Upper lobe of left lung (tissue), 6 donors: ENCODE data around the gene PRKCE. TPM values are rescaled to one million over a fixed set of nuclear protein-coding genes. Genes with fewer than 3 reads are reported as not detected.
A peak's percentile ranks its signal among the peaks of the same experiment; 100 is the strongest.

Source experiments
- ATAC-seq, 2 donors: fragments of 200-7000 bp; cut with Tn5 transposase; one replicate each; pipeline ENCODE4 v1.9.1; 2022; ENCODE audit warnings: mild to moderate bottlenecking in 2 of 2, moderate library complexity in 2 of 2; ENCODE audit not compliant: low FRiP score in 2 of 2
- DNase-seq, 2 donors: peaks; one replicate each; pipeline ENCODE4 v3.0.0-alpha.2; 2019 to 2020
- H3K27ac ChIP-seq, 4 donors: fragments of 200-600 bp; sonication (generic); one replicate each; pipeline ENCODE4 v1.5.1; 2016 to 2019
- H3K27me3 ChIP-seq, 4 donors: fragments of 200-600 bp; sonication (generic); one replicate each; pipeline ENCODE4 v1.5.1; 2017 to 2019
- H3K36me3 ChIP-seq, 4 donors: fragments of 200-600 bp; sonication (generic); one replicate each; pipeline ENCODE4 v1.5.1; 2016 to 2019
- H3K4me1 ChIP-seq, 4 donors: fragments of 200-600 bp; sonication (generic); one replicate each; pipeline ENCODE4 v1.5.1; 2018 to 2019
- H3K4me3 ChIP-seq, 4 donors: fragments of 200-600 bp; sonication (generic); one replicate each; pipeline ENCODE4 v1.5.1; 2017 to 2019; ENCODE audit warnings: mild to moderate bottlenecking in 2 of 4, moderate library complexity in 1 of 4
- H3K9me3 ChIP-seq, 4 donors: fragments of 200-600 bp; sonication (generic); one replicate each; pipeline ENCODE4 v1.5.1; 2018 to 2019
- EP300 ChIP-seq, 4 donors: sonication (generic); formaldehyde crosslinking; IDR thresholded peaks; one replicate each; pipeline ENCODE4 v1.5.1; 2017; ENCODE audit warnings: antibody characterized with exemption in 4 of 4, control low read depth in 2 of 4
- POLR2A ChIP-seq, 4 donors: fragments of 450-650 bp; IDR thresholded peaks; one replicate each; pipeline ENCODE4 v1.5.1; 2016 to 2017; ENCODE audit warnings: antibody characterized with exemption in 4 of 4, mild to moderate bottlenecking in 2 of 4
- POLR2AphosphoS5 ChIP-seq, 2 donors: sonication (generic); formaldehyde crosslinking; IDR thresholded peaks; one replicate each; pipeline ENCODE4 v1.5.1; 2017; ENCODE audit warnings: antibody characterized with exemption in 2 of 2
- WGBS, 2 donors: methylation state at CpG; one replicate each; pipeline ENCODE4 v1.1.5; 2017 to 2018; 5-methylcytosine and 5-hydroxymethylcytosine counted together
- total RNA-seq, 6 donors: library from RNA; depleted of rRNA in 4 of 6; stranded (reverse); fragments of >200 nt in 4 of 6; gene quantifications; one replicate each; pipeline versions ENCODE4 v1.1.0 to v1.2.1, GENCODE V29; 2016 to 2021
- TF ChIP-seq, protein P1 (sequence below), 6 experiments: fragments of 450-650 bp in 4 of 6; fragments of 200-600 bp in 2 of 6; sonication (generic) in 2 of 6; IDR thresholded peaks; one replicate each; pipeline ENCODE4 v1.5.1; 2016 to 2019; ENCODE audit warnings: antibody characterized with exemption in 6 of 6
- donor health status: DM: no; HTN: no; CAD: no; lungs with moderate emphysema.
- donor health status: DM: no; HTN: yes; CAD: no; lungs with severe emphysema.

PRKCE gene
- total RNA-seq, 6 donors from 2014 or later, result 54.9 to 124 (median 75.6) TPM

DNA sequence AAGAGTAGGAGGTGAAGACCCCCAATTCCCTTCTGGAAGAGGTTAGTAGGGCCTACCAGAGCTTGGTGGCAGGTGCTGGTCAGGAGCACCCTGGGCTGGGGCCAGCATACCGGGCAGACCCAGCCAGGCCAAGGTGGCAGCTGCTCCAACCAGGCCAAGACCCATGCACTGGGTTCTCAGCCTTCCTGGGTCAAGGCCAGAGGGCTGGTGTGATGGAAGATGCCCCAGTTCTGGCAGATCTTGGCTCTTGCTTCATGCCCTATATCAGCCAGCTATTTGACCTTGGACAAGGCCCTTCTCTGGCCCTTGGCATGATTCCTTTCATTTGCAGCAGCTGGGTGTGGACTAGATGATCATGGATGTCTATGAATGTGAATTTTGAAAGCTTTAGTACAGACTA is 57.7 kb downstream of the PRKCE start:
- WGBS, 2 donors, result 80 to 100% methylated on average over 1 of the region's 1 CpG
- Histone ChIP-seq H3K4me1 (peaks cover 0 to 7% (median 3%) of the 10 kb centered on the region in 4 donors), H3K27ac (no peak overlapping the region), H3K9me3 (no peaks in the 10 kb centered on the region), H3K36me3 (peaks cover 0 to 4% (median 0%) of the 10 kb centered on the region in 4 donors), H3K27me3 (no peaks in the 10 kb centered on the region), H3K4me3 (no peak overlapping the region)
- ATAC-seq (peak in 1 of 2 donors; percentile 28), DNase-seq (peak in 1 of 2 donors; percentile 34)
- TF ChIP-seq POLR2AphosphoS5 (IDR thresholded peaks at IDR 0.05) (no peak), POLR2A (IDR thresholded peaks at IDR 0.05) (no peak), EP300 (IDR thresholded peaks at IDR 0.05) (no peak)
- TF ChIP-seq, protein P1, sequence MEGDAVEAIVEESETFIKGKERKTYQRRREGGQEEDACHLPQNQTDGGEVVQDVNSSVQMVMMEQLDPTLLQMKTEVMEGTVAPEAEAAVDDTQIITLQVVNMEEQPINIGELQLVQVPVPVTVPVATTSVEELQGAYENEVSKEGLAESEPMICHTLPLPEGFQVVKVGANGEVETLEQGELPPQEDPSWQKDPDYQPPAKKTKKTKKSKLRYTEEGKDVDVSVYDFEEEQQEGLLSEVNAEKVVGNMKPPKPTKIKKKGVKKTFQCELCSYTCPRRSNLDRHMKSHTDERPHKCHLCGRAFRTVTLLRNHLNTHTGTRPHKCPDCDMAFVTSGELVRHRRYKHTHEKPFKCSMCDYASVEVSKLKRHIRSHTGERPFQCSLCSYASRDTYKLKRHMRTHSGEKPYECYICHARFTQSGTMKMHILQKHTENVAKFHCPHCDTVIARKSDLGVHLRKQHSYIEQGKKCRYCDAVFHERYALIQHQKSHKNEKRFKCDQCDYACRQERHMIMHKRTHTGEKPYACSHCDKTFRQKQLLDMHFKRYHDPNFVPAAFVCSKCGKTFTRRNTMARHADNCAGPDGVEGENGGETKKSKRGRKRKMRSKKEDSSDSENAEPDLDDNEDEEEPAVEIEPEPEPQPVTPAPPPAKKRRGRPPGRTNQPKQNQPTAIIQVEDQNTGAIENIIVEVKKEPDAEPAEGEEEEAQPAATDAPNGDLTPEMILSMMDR (IDR thresholded peaks at IDR 0.05), result no peak

GRCh38 chr2:45710468-45710867 is 59.0 kb downstream of the PRKCE start:
- Histone ChIP-seq H3K9me3 (no peaks in the 10 kb centered on the region), H3K27me3 (no peaks in the 10 kb centered on the region), H3K4me1 (peaks cover 0 to 6% (median 3%) of the 10 kb centered on the region in 4 donors), H3K36me3 (peaks cover 0 to 4% (median 0%) of the 10 kb centered on the region in 4 donors), H3K27ac (no peak overlapping the region), H3K4me3 (no peak overlapping the region)
- ATAC-seq (no peak), DNase-seq (no peak)
- 94 to 98% methylated on average over 3 of the region's 3 CpGs for WGBS, 2 donors
- TF ChIP-seq POLR2AphosphoS5 (IDR thresholded peaks at IDR 0.05) (no peak), EP300 (IDR thresholded peaks at IDR 0.05) (no peak), POLR2A (IDR thresholded peaks at IDR 0.05) (no peak)
- TF ChIP-seq, protein P1 (IDR thresholded peaks at IDR 0.05), result no peak

DNA sequence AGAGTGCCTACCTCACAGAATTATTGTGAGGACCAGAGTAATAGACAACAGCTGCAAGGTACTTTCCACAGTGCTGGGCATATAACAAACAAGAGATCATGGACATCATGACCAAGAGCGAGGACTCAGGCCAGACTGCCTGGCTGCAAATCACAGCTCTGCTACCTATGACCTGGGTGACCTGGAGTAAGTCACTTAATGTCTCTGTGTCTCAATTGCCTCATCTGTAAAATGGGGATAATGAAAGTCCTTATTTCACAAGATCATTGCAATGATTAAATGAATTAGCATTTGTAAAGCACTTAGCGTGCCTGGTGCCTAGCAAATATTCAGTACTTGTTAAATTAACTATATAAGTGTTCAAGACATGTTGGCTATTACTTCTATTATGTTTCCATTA is 59.7 kb downstream of the PRKCE start:
- no peaks in the 10 kb centered on the region for H3K9me3 ChIP-seq
- no peak overlapping the region for H3K27ac ChIP-seq
- 95 to 100% methylated on average over 2 of the region's 2 CpGs for WGBS, 2 donors
- H3K4me1 ChIP-seq, result peaks cover 0 to 6% (median 3%) of the 10 kb centered on the region in 4 donors
- peaks cover 0 to 4% (median 0%) of the 10 kb centered on the region in 4 donors for H3K36me3 ChIP-seq
- TF ChIP-seq EP300 (IDR thresholded peaks at IDR 0.05) (no peak), POLR2A (IDR thresholded peaks at IDR 0.05) (no peak), POLR2AphosphoS5 (IDR thresholded peaks at IDR 0.05) (no peak)
- TF ChIP-seq, protein P1 (IDR thresholded peaks at IDR 0.05), result no peak
- H3K4me3 ChIP-seq, result no peak overlapping the region
- DNase-seq (no peak), ATAC-seq (no peak)
- no peaks in the 10 kb centered on the region for H3K27me3 ChIP-seq

GRCh38 chr2:45712570-45712969 is 61.1 kb downstream of the PRKCE start:
- Histone ChIP-seq H3K9me3 (no peaks in the 10 kb centered on the region), H3K27me3 (no peaks in the 10 kb centered on the region), H3K4me3 (no peak overlapping the region), H3K27ac (no peak overlapping the region), H3K36me3 (peaks cover 0 to 3% (median 0%) of the 10 kb centered on the region in 4 donors), H3K4me1 (peaks cover 0 to 6% (median 3%) of the 10 kb centered on the region in 4 donors)
- ATAC-seq (no peak), DNase-seq (no peak)
- TF ChIP-seq, protein P1 (IDR thresholded peaks at IDR 0.05), result no peak
- TF ChIP-seq POLR2A (IDR thresholded peaks at IDR 0.05) (no peak), EP300 (IDR thresholded peaks at IDR 0.05) (no peak), POLR2AphosphoS5 (IDR thresholded peaks at IDR 0.05) (no peak)
- 97 to 98% methylated on average over 3 of the region's 3 CpGs for WGBS, 2 donors

DNA sequence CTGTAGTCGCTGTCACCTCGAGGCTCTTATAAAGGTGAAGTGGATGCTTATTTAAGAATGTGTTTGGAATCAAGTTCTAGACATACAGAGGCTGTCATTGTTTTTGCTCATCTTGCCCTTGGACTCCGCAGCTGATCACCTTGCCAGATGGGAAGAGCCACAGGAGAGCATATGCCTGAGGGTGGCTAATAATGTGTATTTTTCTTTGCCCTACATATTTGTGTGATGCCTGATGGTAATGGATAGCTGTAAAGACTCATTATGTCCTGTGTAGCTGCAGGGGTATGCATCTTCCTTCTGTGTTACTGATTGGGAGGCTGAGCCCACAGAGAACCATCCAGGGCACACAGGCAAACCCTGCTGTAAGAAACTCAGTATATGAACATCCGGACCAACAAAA is 61.7 kb downstream of the PRKCE start:
- H3K9me3 ChIP-seq, result no peaks in the 10 kb centered on the region
- peaks cover 0 to 6% (median 3%) of the 10 kb centered on the region in 4 donors for H3K4me1 ChIP-seq
- ATAC-seq (no peak), DNase-seq (no peak)
- no peak overlapping the region for H3K27ac ChIP-seq
- TF ChIP-seq EP300 (IDR thresholded peaks at IDR 0.05) (no peak), POLR2AphosphoS5 (IDR thresholded peaks at IDR 0.05) (no peak), POLR2A (IDR thresholded peaks at IDR 0.05) (no peak)
- TF ChIP-seq, protein P1 (IDR thresholded peaks at IDR 0.05), result no peak
- WGBS, 2 donors, result 93 to 97% methylated on average over 4 of the region's 4 CpGs
- no peaks in the 10 kb centered on the region for H3K36me3 ChIP-seq
- no peaks in the 10 kb centered on the region for H3K27me3 ChIP-seq
- no peak overlapping the region for H3K4me3 ChIP-seq
